Tibial nerve (tissue), 4 donors: ENCODE results near the gene ZNF805.

Source experiments
- EP300 ChIP-seq, 2 donors: sonication (generic); formaldehyde crosslinking; IDR thresholded peaks; one replicate each; pipeline ENCODE4 v1.6.1; 2017; ENCODE audit warnings: antibody characterized with exemption in 2 of 2, mild to moderate bottlenecking in 1 of 2
- POLR2A ChIP-seq, 2 donors: fragments of 450-650 bp; IDR thresholded peaks; one replicate each; pipeline ENCODE4 v1.6.1; 2017; ENCODE audit warnings: antibody characterized with exemption in 2 of 2, mild to moderate bottlenecking in 2 of 2, moderate library complexity in 2 of 2
- TF ChIP-seq, protein P1 (sequence below), 5 experiments: fragments of 200-600 bp in 3 of 5; fragments of 450-650 bp in 2 of 5; sonication (generic) in 3 of 5; IDR thresholded peaks; one replicate each; pipeline ENCODE4 v1.5.1; 2016 to 2019; ENCODE audit warnings: antibody characterized with exemption in 5 of 5, mild to moderate bottlenecking in 3 of 5, moderate library complexity in 2 of 5

DNA sequence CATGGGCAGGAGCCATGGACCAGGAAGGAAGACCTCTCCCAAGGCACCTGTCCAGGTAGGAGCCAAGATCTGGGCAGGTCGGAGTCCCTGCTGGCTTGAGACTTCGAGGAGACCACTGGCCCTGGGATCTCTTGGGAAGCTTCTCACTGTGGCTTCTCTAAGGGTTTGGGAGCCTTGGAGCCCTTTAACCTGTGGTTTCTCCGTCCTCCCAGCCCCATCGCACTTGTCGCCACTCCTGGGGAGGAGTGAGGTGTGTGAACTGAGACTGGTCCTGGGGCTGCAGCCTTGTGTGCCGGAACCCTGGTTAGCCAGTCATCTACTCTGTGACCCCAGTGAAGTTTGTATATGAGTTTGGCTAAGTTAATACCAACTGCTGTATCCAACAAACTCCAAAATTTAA is 8.2 kb downstream of the ZNF805 start:
- no peak for TF ChIP-seq POLR2A (IDR thresholded peaks at IDR 0.05)
- TF ChIP-seq, protein P1, sequence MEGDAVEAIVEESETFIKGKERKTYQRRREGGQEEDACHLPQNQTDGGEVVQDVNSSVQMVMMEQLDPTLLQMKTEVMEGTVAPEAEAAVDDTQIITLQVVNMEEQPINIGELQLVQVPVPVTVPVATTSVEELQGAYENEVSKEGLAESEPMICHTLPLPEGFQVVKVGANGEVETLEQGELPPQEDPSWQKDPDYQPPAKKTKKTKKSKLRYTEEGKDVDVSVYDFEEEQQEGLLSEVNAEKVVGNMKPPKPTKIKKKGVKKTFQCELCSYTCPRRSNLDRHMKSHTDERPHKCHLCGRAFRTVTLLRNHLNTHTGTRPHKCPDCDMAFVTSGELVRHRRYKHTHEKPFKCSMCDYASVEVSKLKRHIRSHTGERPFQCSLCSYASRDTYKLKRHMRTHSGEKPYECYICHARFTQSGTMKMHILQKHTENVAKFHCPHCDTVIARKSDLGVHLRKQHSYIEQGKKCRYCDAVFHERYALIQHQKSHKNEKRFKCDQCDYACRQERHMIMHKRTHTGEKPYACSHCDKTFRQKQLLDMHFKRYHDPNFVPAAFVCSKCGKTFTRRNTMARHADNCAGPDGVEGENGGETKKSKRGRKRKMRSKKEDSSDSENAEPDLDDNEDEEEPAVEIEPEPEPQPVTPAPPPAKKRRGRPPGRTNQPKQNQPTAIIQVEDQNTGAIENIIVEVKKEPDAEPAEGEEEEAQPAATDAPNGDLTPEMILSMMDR (IDR thresholded peaks at IDR 0.05): no peak
- no peak for TF ChIP-seq EP300 (IDR thresholded peaks at IDR 0.05)
